ENCODE measurements around the gene OSGEPL1. TPM values are rescaled to one million over a fixed set of nuclear protein-coding genes. Genes with fewer than 3 reads are reported as not detected.
A peak's percentile ranks its signal among the peaks of the same experiment; 100 is the strongest.

The OSGEPL1 gene
- total RNA-seq, 1 experiment from 2014 or later, result 12.6 TPM

DNA sequence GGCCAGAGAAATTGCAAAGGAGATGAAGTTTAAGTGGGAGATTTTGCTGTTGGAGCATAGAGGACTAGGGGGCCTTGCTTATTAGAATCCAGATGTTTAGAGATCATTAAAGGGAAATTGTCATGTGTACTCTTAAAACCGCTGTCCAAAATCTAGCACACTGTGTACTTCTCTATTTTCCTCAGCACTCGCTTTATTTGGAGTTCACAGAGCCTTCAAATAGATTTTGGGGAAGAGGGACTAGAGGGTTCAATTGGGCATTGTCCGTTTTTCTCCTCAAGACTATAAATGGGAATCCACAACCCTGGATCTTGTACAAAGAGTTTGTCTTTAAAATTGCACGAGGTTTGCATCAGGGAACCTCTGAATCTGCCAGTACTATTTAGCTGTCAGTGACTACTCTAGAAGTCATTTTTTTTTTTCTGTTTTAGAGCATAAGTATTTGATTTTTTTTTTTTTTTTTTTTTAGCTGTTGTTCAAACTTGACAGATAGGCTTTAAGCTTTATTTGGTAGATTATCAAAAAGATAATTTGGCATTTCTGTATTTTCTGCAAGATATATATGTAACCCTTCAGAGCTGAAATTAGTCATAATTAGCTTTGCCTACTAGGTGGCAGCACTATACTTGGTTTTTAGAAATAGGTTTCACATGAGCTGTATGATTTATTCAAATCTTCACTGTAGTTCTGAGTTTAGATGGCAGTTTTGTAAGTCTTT lies 35.9 kb upstream of the OSGEPL1 start:
- no TSS peak for BruUV-seq (replicated peaks)
- intact Hi-C loops (cut with micrococcal nuclease), result loop anchor here (1.0 to 5.0 kb wide), 2 partner anchors 224 to 272 kb away; no protein-coding TSS in a partner anchor
- Histone ChIP-seq H3K9ac (ENCODE audit: low read length) (no peak overlapping the region), H3K4me1 (ENCODE audit: insufficient read depth, low read length) (peaks cover 9% of the 10 kb centered on the region), H3K4me3 (ENCODE audit: low read length) (no peak overlapping the region), H3K79me2 (ENCODE audit: low read length) (no peaks in the 10 kb centered on the region), H2AFZ (ENCODE audit: low read length) (no peak overlapping the region), H3K36me3 (ENCODE audit: low read depth, low read length) (peaks cover 26% of the 10 kb centered on the region; the same call in 1 of the 2 replicates), H3K4me2 (ENCODE audit: low read length) (no peak overlapping the region), H4K20me1 (ENCODE audit: low read length) (no peaks in the 10 kb centered on the region), H3K27ac (ENCODE audit: low read length) (no peak overlapping the region), H3F3A (ENCODE audit: low read length, unreplicated experiment) (no peaks in the 10 kb centered on the region), H3K27me3 (ENCODE audit: low read length) (no peaks in the 10 kb centered on the region), H3K9me2 (replicated peaks; ENCODE audit: low read length) (no peaks in the 10 kb centered on the region), H3K9me3 (ENCODE audit: low read length) (no peaks in the 10 kb centered on the region)
- CTCF ChIA-PET, result interaction anchor here (0.5 to 1.2 kb wide), 10 partner anchors 105 to 479 kb away, joined by 3 to 14 read pairs (median 5); partner anchors contain the start of gene ASNSD1
- peak; percentile 80 for ATAC-seq
- POLR2A ChIA-PET (ENCODE audit: unreplicated experiment), result no interaction called here
- peak; percentile 62 for DNase-seq
- no peak for TF ChIP-seq EZH2phosphoT487 (IDR thresholded peaks at IDR 0.05; ENCODE audit: borderline replicate concordance, low read length)
- TF ChIP-seq, protein P1, sequence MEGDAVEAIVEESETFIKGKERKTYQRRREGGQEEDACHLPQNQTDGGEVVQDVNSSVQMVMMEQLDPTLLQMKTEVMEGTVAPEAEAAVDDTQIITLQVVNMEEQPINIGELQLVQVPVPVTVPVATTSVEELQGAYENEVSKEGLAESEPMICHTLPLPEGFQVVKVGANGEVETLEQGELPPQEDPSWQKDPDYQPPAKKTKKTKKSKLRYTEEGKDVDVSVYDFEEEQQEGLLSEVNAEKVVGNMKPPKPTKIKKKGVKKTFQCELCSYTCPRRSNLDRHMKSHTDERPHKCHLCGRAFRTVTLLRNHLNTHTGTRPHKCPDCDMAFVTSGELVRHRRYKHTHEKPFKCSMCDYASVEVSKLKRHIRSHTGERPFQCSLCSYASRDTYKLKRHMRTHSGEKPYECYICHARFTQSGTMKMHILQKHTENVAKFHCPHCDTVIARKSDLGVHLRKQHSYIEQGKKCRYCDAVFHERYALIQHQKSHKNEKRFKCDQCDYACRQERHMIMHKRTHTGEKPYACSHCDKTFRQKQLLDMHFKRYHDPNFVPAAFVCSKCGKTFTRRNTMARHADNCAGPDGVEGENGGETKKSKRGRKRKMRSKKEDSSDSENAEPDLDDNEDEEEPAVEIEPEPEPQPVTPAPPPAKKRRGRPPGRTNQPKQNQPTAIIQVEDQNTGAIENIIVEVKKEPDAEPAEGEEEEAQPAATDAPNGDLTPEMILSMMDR (conservative IDR thresholded peaks at IDR 0.05; ENCODE audit: low read depth, low read length), result peak; percentile 74
- no peak for TF ChIP-seq EZH2 (IDR thresholded peaks at IDR 0.05; ENCODE audit: low read length, unreplicated experiment)

DNA sequence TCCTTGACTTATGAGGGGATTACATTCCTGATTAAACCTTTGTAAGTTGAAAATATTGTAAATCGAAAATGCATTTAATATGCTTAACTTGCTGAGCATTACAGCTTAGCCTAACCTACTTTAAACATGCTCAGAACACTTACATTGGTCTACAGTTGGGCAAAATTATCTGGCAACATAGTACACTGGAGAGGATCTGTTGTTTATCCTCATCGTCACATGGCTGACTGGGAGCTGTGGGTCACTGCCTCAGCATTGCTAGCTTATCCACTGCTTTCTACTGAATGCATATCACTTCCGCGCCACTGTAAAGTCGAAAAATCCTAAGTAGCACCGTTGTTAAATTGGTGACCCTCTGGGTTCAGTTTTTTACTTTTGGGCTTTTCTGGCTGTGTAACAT lies 35.3 kb upstream of the OSGEPL1 start:
- H3K4me3 ChIP-seq (ENCODE audit: low read length), result no peak overlapping the region
- no peaks in the 10 kb centered on the region for H3K79me2 ChIP-seq (ENCODE audit: low read length)
- H2AFZ ChIP-seq (ENCODE audit: low read length), result no peak overlapping the region
- H3K4me2 ChIP-seq (ENCODE audit: low read length), result no peak overlapping the region
- BruUV-seq (replicated peaks), result no TSS peak
- DNase-seq (no peak), ATAC-seq (no peak)
- no peaks in the 10 kb centered on the region for H4K20me1 ChIP-seq (ENCODE audit: low read length)
- H3F3A ChIP-seq (ENCODE audit: low read length, unreplicated experiment), result no peaks in the 10 kb centered on the region
- CTCF ChIA-PET, result interaction anchor here (1.0 to 1.2 kb wide), 2 partner anchors 137 to 270 kb away, joined by 10 to 11 read pairs; no protein-coding TSS in a partner anchor
- H3K9me2 ChIP-seq (replicated peaks; ENCODE audit: low read length), result no peaks in the 10 kb centered on the region
- H3K4me1 ChIP-seq (ENCODE audit: insufficient read depth, low read length), result peaks cover 9% of the 10 kb centered on the region
- POLR2A ChIA-PET (ENCODE audit: unreplicated experiment), result no interaction called here
- H3K9me3 ChIP-seq (ENCODE audit: low read length), result no peaks in the 10 kb centered on the region
- intact Hi-C loops (cut with micrococcal nuclease), result loop anchor here (1.0 to 5.0 kb wide), 2 partner anchors 224 to 272 kb away; no protein-coding TSS in a partner anchor
- no peak overlapping the region for H3K9ac ChIP-seq (ENCODE audit: low read length)
- H3K27me3 ChIP-seq (ENCODE audit: low read length), result no peaks in the 10 kb centered on the region
- H3K27ac ChIP-seq (ENCODE audit: low read length), result no peak overlapping the region
- TF ChIP-seq EZH2 (IDR thresholded peaks at IDR 0.05; ENCODE audit: low read length, unreplicated experiment) (no peak), EZH2phosphoT487 (IDR thresholded peaks at IDR 0.05; ENCODE audit: borderline replicate concordance, low read length) (no peak)
- TF ChIP-seq, protein P1 (conservative IDR thresholded peaks at IDR 0.05; ENCODE audit: low read depth, low read length), result no peak
- H3K36me3 ChIP-seq (ENCODE audit: low read depth, low read length), result peaks cover 26% of the 10 kb centered on the region; the same call in 1 of the 2 replicates

DNA sequence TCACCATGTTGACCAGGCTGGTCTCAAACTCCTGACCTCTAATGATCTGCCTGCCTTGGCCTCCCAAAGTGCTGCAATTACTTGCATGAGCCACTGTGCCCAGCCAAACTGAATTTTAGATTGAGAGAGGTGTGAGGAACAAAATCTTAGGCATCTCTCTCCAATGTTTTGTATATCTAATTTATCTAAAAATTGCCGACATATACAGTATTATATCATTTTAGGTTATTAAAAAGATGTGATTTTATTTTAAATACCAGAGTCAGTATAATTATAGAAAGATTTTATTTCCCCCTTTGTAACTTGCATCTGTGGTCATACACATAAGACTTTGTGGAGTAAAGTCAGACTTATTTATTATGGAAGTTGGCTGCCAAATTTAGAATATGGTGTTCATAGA lies 31.7 kb upstream of the OSGEPL1 start:
- H3F3A ChIP-seq (ENCODE audit: low read length, unreplicated experiment), result no peaks in the 10 kb centered on the region
- TF ChIP-seq, protein P1 (conservative IDR thresholded peaks at IDR 0.05; ENCODE audit: low read depth, low read length), result no peak
- TF ChIP-seq EZH2 (IDR thresholded peaks at IDR 0.05; ENCODE audit: low read length, unreplicated experiment) (no peak), EZH2phosphoT487 (IDR thresholded peaks at IDR 0.05; ENCODE audit: borderline replicate concordance, low read length) (no peak)
- intact Hi-C loops (cut with micrococcal nuclease), result no loop called here
- H3K9me2 ChIP-seq (replicated peaks; ENCODE audit: low read length), result no peaks in the 10 kb centered on the region
- no peak overlapping the region for H3K4me3 ChIP-seq (ENCODE audit: low read length)
- no peaks in the 10 kb centered on the region for H3K27me3 ChIP-seq (ENCODE audit: low read length)
- H3K27ac ChIP-seq (ENCODE audit: low read length), result no peak overlapping the region
- BruUV-seq (replicated peaks), result no TSS peak
- no peak overlapping the region for H3K9ac ChIP-seq (ENCODE audit: low read length)
- H4K20me1 ChIP-seq (ENCODE audit: low read length), result no peaks in the 10 kb centered on the region
- peaks cover 24% of the 10 kb centered on the region; the same call in 1 of the 2 replicates for H3K36me3 ChIP-seq (ENCODE audit: low read depth, low read length)
- no peak overlapping the region for H2AFZ ChIP-seq (ENCODE audit: low read length)
- DNase-seq (no peak), ATAC-seq (no peak)
- ChIA-PET POLR2A (ENCODE audit: unreplicated experiment) (no interaction called here), CTCF (no interaction called here)
- H3K4me2 ChIP-seq (ENCODE audit: low read length), result no peak overlapping the region
- H3K4me1 ChIP-seq (ENCODE audit: insufficient read depth, low read length), result peaks cover 2% of the 10 kb centered on the region; the same call in 1 of the 2 replicates
- no peaks in the 10 kb centered on the region for H3K9me3 ChIP-seq (ENCODE audit: low read length)
- peaks cover 11% of the 10 kb centered on the region; the same call in 1 of the 2 replicates for H3K79me2 ChIP-seq (ENCODE audit: low read length)

Measured in PC-3 (cell line).